WERI-Rb-1 (cell line): Measurements from ENCODE around the gene B4GALNT4.

ENCODE experiments used
- DNase-seq: peaks from one replicate; pipeline ENCODE4 v3.0.0-alpha.2; 2020
- H3K27ac ChIP-seq: fragments of 250-450 bp; sonication (Bioruptor Pico); 2 replicates; pipeline ENCODE4 v1.5.1; 2020; ENCODE audit warnings: mild to moderate bottlenecking, moderate library complexity
- H3K27me3 ChIP-seq: fragments of 250-450 bp; sonication (Bioruptor Pico); 2 replicates; pipeline ENCODE4 v1.5.1; 2021; ENCODE audit warnings: mild to moderate bottlenecking, low read depth, moderate library complexity; ENCODE audit not compliant: insufficient read depth, severe bottlenecking
- H3K36me3 ChIP-seq: fragments of 250-450 bp; sonication (Bioruptor Pico); 2 replicates; pipeline ENCODE4 v1.5.1; 2020; ENCODE audit warnings: mild to moderate bottlenecking, moderate library complexity
- H3K4me3 ChIP-seq: 2 replicates; pipeline ENCODE4 v1.5.1; 2011; ENCODE audit warnings: low read depth, mild to moderate bottlenecking, control low read depth, low read length
- H3K9me3 ChIP-seq: fragments of 250-450 bp; sonication (Bioruptor Pico); 2 replicates; pipeline ENCODE4 v1.5.1; 2021; ENCODE audit warnings: mild to moderate bottlenecking, moderate library complexity; ENCODE audit not compliant: severe bottlenecking
- TF ChIP-seq, protein P1 (sequence below): IDR thresholded peaks from 2 replicates; pipeline ENCODE4 v1.5.1; 2011; ENCODE audit warnings: low read depth, mild to moderate bottlenecking, control low read depth, inconsistent platforms, low read length

B4GALNT4 gene

GRCh38 chr11:370070-370941 lies 1.0 kb downstream of the B4GALNT4 start:
- H3K36me3 ChIP-seq, result peaks cover 33% of the 10 kb centered on the region

DNA sequence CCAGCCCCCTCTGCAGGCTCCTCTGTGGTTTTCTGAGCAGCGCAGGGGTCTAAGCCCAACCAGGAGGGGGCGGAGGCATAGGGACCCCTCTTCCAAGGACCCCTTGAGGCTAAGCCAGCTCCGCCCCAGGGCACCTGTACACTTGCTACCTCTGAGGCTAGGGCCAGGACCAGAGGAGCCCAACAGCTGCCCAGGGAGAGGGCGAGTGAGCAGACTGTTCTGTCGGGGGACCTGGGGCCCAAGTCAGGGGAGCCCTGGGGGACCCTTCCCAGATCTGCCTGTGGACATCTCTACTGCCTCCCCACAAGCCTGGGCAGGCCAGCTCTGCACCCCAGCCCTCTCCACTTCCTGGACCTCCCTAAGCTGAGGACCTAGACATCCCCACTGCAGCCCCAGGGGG lies 1.8 kb downstream of the B4GALNT4 start:
- TF ChIP-seq, protein P1, sequence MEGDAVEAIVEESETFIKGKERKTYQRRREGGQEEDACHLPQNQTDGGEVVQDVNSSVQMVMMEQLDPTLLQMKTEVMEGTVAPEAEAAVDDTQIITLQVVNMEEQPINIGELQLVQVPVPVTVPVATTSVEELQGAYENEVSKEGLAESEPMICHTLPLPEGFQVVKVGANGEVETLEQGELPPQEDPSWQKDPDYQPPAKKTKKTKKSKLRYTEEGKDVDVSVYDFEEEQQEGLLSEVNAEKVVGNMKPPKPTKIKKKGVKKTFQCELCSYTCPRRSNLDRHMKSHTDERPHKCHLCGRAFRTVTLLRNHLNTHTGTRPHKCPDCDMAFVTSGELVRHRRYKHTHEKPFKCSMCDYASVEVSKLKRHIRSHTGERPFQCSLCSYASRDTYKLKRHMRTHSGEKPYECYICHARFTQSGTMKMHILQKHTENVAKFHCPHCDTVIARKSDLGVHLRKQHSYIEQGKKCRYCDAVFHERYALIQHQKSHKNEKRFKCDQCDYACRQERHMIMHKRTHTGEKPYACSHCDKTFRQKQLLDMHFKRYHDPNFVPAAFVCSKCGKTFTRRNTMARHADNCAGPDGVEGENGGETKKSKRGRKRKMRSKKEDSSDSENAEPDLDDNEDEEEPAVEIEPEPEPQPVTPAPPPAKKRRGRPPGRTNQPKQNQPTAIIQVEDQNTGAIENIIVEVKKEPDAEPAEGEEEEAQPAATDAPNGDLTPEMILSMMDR, result no peak
- Histone ChIP-seq H3K4me3 (peak overlapping the region; percentile 88), H3K27ac (peak overlapping the region; percentile 79), H3K9me3 (no peaks in the 10 kb centered on the region), H3K27me3 (no peaks in the 10 kb centered on the region), H3K36me3 (peaks cover 38% of the 10 kb centered on the region)
- no peak for DNase-seq

More at GRCh38 chr11:370070-370941, 1.0 kb downstream of the B4GALNT4 start:
- no peak for DNase-seq
- no peaks in the 10 kb centered on the region for H3K27me3 ChIP-seq
- no peaks in the 10 kb centered on the region for H3K9me3 ChIP-seq
- peak overlapping the region; percentile 79 for H3K27ac ChIP-seq
- TF ChIP-seq, protein P1, result peak; percentile 23; the same call in 1 of the 2 replicates
- H3K4me3 ChIP-seq, result peak overlapping the region; percentile 88

GRCh38 chr11:371716-372590 lies 2.7 kb downstream of the B4GALNT4 start:
- no peaks in the 10 kb centered on the region for H3K27me3 ChIP-seq
- H3K9me3 ChIP-seq, result no peaks in the 10 kb centered on the region
- peak overlapping the region; percentile 79 for H3K27ac ChIP-seq
- DNase-seq, result peak; percentile 90
- peaks cover 39% of the 10 kb centered on the region for H3K36me3 ChIP-seq
- TF ChIP-seq, protein P1, result 0 out of 2 replicates have a peak, but pooled peaks have one; percentile 4
- no peak overlapping the region for H3K4me3 ChIP-seq

DNA sequence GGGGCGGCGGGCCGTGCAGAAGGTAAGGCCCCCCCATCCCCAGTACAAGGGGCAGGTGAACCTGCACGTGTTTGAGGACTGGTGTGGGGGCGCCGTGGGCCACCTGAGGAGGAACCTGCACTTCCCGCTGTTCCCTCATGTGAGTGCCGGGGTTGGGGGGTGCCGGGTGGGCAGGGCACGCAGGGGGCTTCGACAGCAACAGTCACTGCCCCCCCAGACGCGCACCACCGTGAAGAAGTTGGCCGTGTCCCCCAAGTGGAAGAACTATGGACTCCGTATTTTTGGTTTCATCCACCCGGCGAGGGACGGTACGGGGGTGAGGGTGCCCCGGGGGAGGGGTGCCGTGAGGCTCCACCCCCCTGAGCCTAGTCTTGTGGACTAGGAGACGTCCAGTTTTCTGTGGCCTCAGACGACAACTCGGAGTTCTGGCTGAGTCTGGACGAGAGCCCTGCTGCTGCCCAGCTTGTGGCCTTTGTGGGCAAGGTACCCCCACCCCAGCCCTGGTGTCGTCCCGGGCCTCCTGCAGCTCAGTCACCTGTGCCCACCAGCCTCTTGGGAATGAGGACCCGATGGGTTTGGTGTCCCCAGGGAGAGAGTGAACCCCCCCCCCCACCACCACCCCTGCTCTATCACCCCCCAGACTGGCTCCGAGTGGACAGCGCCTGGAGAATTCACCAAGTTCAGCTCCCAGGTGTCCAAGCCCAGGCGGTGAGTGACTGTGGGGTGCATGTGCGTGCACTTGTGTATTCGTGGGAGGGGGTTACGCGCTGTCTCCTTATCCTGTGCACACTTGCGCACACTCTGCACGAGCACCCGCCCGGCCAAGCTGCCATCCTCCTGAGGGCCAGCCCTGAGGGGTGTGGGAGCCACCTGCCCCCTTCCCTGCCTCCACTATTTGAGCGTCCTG lies 3.8 kb downstream of the B4GALNT4 start:
- Histone ChIP-seq H3K27ac (no peak overlapping the region), H3K36me3 (peaks cover 50% of the 10 kb centered on the region), H3K27me3 (no peaks in the 10 kb centered on the region), H3K4me3 (no peak overlapping the region), H3K9me3 (no peaks in the 10 kb centered on the region)
- DNase-seq, result no peak
- TF ChIP-seq, protein P1, result no peak
